SK-N-DZ (cell line): ENCODE results near the gene DDX27.

ENCODE experiments used
- DNase-seq: peaks from one replicate; pipeline ENCODE4 v3.0.0-alpha.2; 2015; ENCODE audit warnings: low spot score

Gene DDX27

DNA sequence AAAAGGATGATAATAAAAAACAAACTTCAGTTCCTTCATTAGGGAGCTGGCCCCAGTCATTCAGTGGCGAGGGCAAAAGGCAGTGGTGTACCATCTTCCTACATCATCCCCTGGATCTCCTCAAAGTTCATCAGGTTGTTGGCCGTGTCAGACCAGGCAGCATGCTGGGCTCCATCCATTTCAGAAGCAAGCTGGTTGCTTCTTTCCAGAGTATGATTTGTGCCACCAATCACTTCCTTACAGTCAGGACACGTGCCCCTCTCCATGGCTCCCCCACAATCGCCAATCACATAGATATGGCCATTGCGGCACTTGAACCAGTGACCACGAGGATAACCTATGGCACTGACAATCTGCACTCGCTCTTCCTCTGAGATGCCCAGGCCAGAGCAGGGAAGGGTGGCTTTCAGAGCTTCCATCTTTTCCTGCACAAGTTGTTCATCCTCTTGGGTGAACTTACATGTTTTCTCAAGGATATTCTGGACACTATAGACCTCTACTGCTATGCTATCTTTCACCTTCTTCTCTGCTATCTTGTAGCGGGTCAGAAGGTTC lies 28.0 kb downstream of the DDX27 start:
- DNase-seq = no peak

DNA sequence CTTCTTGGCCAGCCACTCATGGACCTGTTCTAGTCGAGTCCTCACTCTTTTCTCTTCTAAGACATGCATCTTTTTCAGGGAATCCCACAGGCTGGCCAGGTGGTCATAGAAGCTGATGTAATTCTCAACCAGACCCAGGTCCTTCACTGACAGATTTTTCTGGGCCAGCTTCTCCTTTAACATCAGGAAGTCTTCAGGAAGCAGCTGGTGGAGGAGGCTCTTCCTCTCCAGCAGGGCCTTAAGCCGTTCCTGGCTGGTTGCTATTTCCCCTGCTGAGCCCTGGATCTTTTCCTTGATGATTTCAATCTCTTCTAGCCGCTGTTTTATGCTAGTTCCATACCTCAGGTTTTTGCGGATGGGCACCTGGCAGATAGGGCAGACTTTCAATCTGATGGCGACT lies 28.6 kb downstream of the DDX27 start:
- DNase-seq = no peak

DNA sequence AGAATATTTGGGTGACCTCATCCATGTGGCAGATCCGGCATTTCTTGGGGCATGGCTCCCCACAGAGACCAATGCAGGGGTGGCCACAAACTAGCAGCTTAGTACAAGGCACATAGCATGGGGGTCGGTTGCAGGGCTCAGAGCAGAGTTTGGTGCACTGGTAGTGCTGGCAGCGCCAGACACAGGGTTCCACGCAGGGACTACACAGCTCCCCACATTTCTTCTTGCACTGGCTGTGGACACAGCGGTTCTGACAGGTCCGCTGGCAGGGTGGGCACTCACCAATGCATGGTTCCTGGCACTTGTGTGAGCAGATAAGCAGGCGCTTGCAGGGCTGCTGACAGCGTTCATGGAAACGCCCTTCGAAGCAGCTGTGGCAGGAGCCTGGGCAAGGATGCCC lies 29.1 kb downstream of the DDX27 start:
- no peak for DNase-seq

DNA sequence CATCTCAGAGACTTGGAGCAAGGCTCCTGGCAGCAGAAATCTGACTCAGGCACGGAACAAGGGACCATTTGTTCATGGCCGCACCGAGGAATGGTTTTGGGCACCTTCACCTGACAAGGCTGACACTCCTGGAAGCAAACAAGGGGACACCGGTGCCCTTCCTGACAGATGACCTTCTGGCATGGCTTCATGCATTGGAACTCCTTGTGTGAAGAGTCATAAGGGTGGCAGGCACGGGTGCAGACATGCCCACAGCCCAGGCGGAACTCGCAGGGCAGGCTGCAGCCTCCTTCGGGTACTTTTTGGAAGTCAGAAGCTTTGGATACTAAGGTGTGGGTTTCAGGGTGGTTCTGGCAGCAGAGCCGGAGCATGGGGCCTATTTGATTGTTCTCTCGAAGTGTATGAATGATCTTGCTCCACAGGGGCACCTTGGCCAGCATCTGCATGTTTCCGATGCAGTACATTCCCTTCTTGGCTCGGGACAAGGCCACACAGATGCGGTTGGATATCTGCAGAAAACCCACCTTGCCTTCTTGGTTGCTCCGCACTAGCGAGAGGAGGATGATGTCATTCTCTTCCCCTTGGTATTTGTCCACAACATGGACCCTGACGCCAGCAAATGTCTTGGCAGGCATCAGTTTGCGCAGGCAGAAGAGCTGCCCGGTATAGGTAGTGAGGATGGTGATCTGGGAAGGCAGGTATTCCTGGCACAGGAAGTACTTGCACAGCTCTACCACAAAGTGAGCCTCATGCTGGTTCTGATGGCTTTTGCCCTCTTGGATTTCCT lies 29.9 kb downstream of the DDX27 start:
- no peak for DNase-seq

DNA sequence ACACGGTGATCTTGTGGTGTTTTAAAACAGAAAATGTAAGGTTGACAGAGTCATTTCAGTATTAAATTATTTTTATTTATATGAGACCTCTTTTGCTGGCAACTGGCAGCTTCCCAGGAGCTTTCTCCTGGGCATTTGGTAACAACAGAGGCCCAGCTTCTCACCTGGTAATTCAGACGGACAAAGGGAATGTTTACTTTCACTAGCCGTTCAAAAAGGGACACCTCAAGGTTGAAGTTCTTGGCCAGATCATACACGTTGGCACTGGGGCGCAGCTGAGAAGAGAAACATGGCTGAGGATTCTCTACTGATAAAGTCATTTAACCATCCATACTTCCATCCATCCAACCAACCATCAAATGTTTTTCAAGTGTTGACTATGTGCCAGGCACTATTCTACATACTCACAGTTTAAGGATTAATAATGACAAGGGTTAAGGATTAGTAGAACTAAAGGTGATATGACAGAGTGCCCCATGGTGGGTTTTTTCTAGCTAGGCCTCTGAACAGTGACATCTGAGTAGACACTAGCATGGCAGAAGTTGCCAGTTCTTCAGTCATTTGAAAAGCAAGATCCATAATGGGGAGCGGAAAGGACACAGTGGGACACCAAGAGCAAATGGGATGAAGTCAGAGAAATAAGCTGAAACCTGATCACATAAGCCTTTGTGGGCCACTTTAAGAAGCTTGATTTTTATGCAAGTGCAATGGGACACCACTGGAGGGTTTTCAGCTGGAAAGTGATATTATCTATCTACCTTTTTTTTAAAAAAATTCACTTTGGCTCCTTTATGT lies 33.5 kb downstream of the DDX27 start:
- DNase-seq = no peak

DNA sequence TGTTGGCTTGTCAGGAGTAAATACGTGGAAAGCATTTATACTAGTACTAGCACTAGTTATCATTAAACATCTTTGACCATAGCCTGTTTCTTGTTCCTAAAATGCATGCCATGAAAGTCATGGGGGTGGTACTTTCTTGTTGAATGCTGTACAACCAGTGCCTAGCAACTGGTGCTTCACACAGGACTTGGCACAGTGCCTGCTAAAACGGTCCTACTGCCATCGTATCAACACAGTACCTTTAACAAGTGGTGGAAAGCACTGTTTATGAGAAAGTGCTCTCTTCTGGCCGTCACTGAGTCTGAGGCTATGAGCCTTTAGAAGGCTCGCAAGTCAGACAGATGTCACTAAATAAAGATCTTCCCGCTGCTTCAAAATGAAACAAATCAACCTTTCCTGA lies 37.0 kb downstream of the DDX27 start:
- DNase-seq = no peak

DNA sequence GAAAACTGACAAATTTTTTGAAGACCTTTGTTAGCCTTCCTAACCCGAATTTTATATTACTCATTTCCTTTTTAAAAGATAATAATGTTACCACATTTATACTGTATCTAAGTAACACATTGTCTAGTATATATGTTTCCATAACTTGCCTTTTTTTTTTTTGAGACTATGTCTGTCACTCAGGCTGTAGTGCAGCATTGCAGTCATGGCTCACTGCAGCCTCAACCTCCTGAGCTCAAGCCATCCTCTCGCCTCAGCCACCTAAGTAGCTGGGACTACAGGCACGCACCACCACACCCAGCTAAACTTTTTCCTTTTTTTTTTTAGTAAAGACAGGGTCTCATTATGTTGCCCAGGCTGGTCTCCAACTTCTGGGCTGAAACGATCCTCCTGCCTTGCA lies 40.1 kb downstream of the DDX27 start:
- no peak for DNase-seq

DNA sequence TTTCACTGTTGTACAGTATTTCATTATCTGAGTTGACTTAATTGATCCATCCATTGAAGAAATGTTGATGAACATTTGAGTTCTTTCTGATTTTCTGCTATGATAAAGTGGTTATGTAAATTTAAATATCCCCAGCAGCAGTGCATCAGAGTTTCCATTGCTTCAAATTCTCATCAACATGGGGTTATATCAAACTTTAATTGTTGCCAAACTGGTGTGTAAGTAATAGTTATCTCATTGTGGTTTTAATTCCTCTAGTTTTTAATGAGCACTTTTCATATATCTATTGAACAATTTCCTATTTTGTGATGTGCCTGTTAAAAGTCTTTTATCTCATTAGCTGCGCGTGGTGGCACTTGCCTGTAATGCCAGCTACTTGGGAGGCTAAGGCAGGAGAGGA lies 40.6 kb downstream of the DDX27 start:
- no peak for DNase-seq

DNA sequence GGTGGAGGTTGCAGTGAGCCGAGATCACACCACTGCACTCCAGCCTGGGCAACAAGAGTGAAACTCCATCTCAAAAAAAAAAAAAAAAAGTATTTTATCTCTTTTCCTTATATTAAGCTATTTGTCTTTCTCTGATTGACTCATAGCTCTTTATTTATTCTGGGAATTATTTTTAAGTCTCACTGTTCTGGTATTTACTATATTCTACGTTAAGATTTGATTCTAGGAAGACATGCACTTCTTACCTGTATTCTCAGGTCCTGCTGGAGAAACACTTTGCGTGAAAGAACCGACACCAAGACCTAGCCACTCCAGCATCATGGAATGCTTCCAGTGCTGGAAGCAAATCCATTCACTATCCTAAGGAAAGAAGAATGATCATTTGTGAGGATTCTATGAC lies 41.0 kb downstream of the DDX27 start:
- DNase-seq = no peak

DNA sequence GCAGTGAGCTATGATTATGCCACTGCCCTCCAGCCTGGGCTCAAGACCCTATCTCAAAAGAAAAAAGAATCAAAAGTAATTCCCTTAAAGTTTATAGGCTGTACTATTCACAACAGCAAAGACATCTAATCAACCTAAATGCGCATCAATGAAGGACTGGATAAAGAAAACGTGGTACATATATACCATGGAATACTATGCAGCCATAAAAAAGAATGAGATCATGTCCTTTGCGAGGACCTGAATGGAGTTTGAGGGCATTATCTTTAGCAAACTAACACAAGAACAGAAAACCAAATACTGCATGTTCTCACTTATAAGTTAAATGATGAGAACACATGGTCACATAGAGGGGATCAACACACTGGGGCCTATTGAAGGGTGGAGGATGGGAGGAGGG lies 42.0 kb downstream of the DDX27 start:
- DNase-seq = no peak

DNA sequence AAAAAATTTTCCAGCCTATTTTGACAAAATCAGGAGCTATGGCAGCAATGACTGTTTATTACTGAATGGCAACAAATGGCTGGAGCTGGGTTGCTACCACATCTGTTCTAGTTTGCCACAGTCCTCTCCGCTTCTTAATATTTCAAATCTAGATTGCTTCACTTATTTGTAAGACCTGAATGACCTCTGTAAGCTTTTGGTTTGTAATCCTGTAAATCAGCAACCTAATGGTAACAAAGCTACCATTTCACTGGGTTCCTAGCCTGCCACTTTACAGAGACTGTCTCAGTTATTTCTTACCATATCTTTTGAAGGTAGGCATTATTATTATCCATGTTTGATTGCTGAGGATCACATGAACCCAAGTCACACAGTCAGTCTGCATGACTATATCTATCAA lies 43.2 kb downstream of the DDX27 start:
- no peak for DNase-seq

DNA sequence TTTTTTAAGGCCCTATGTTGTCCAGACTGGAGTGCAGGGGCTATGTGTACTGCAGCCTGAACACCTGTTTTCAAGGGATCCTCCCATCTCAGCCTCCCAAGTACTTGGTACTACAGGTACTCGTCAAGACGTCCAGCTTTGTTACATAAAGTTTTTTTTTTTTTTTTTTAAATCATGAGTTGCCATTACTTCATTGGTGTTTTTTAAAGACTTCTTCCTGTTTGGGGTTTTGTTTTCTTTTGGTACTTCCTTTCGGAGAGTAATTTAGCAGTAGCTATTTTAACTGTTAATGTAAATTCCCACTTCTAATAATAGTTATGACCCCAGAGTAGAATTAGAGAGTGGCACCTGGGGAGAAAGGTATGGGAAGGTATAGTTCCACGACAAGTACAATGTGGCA lies 48.1 kb downstream of the DDX27 start:
- DNase-seq = no peak

DNA sequence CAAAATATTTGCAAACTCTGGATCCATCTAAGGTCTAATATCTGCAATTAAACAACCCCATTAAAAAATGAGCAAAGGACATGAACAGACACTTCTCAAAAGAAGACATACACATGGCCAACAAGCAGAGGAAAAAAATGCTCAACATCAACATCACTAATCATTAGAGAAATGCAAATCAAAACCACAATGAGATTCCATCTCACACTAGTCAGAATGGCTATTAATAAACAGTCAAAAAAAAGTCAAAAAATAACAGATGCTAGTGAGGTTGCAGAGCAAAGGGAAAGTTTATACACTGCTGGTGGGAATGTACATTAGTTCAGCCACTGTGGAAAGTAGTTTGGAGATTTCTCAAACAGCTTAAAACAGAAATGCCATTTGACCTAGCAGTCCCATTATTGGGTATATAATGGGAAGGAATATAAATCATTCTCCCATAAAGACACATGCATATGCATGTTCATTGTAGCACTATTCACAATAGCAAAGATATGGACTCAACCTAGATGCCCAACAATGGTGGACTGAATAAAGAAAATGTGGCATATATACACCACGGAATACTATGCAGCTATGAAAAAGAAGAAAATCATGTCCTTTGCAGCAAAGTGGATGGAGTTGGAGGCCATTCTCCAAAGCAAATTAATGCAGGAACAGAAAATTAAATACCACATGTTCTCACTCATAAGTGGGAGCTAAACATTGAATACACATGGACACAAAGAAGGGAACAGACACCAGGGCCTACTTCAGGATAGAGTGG lies 49.6 kb downstream of the DDX27 start:
- DNase-seq = no peak

DNA sequence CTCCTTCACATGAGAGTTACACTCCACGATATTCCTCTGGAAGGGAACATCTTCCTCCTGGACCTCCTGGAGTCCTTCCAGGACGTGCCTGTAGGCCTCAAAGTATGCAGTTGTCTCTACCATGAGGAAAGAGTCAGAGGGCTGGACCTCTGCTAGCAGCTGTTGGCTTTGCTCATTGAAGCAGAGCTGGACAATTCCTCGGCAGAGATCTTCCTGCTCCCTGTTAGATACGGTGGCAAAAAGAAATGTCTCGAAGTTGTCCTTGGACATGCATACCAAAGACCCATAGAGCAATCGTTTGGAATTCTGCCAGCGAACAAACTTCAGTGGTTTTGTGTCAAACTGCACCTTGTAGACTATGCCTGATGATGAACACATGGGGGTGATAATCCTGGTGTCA lies 51.0 kb downstream of the DDX27 start:
- no peak for DNase-seq

DNA sequence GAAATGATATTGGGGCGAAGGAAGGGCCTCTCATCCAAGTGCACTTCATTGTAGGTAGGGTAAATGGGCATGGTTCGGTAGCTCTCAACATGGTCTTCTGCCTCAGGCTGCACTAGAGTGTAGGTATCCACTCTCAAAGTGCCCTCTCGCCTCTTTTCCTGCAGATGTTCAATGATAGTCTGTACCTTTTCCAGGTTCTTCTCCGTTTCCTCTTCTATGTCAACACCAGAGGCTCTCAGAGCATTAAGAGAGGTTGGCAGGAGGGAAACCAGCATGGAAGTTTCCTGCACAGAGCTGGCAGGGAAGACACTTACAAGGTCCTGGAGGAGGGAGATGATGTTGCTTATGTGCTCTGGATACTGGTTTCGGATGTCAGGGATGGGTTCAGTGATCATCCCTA lies 51.5 kb downstream of the DDX27 start:
- no peak for DNase-seq

DNA sequence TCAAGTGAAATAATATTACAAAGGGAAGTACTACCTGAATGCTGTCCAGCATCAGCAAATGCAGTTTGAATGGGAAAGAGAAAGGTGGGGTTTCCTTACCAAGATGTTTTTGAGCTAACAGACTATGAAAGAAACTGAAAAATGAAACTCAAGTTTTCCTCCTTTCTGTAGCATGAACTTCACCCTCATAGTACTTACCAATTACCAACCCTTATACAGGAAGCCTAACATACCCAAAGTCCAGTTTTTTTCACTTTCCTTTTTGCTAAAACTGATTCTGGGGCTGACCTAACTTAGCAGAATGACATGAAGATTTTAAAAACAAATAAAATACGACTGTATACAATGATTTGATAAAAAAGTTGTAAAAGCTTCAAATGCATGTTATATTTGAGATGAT lies 53.4 kb downstream of the DDX27 start:
- DNase-seq = no peak

DNA sequence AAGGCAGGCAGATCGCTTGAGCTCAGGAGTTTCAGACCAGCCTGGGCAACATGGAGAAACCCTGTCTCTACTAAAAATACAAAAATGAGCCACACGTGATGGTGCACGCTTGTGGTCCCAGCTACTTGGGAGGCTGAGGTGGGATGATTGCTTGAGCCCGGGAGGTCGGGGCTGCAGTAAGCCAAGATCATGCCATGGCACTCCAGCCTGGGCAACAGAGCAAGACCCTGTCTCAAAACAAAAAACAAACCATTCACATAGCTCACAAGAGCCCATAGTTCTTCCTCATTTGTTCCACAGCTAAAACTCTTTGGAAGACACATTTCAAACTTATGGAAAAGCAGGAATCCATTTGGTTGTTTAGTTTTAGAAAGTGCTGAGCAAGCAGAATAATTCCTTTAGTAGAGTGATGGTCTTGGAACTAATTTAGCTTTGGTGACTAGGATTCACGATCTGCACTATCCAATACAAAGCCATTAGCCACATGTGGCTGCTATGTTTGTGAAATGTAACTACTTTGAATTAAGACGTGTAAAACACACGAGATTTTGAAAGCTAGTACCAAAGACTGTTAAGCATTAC lies 54.6 kb downstream of the DDX27 start:
- no peak for DNase-seq

DNA sequence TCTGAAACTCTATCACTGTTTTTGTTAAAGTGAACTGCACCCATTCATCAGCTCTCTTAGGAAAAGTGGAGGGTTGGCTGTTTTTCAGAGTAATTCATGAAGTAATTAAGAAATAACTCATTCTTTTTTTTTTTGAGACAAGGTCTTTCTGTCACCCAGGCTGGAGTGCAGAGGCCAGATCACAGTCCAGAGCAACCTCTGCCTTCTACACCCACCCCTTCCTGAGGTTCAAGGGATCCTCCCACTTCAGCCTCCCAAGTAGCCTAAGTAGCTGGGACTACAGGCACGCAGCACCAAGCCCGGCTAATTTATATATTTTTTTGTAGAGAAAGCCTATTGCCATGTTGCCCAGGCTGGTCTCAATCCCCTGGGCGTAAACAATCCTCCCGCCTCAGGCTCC lies 56.0 kb downstream of the DDX27 start:
- DNase-seq = no peak

DNA sequence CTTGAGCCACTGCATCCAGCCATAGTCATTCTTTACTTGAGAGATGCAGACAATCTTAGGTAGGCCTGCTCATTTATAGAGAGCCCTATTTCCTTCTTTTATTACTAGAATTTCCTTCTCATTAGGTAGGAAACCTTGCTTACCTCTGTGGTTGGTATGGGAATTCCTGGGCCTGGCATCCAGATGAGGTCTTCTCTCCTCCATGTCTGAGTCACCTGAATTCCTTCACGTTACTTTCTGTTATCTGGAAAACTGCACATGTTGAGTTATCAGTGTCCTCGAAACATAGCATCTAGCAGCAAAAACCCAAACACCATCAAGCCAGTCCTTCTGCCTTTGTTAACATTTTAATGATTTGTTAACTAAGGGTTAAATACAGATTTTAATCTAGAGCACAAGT lies 56.4 kb downstream of the DDX27 start:
- no peak for DNase-seq

DNA sequence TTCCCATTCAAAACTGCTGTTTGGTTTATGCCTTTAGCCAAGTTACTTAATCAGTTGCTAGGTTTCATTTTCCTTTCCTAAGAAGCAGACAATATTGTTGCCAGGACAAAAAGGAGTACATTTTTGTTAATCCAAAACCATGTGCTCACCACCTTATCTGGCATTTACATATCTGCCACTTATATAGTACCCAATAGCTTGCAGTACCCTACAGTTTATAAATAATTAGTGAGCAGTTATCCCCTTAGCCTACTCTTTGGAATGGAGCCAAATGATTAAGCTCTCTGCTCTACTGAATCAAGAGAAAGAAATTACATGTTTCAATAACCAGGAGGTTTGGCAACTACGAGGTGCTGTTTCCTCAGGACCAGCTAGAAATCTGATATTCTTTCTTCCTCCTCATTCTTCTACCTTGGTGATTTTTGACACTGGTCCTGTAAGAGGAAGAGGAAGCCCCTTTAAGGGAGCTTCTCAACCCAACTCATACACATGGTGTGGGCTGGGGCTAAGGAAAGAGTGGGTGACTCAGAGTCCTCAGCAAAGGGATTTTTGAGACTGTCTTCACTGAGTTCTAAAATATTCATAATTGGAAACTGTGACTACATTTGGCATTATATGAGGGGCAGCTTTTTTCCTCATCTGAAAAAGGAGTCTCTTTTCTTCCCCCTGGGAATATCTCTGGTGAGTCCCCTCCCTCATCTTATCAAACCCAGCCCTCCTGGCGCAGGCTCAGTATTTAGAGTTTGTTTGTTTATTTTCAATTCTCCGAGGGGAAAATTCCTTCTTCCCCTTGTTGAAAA lies 57.1 kb downstream of the DDX27 start:
- no peak for DNase-seq
